ENCODE results near the gene SLC16A8. TPM values are rescaled to one million over a fixed set of nuclear protein-coding genes. Genes with fewer than 3 reads are reported as not detected.

The SLC16A8 gene
- total and polyA plus RNA-seq, 2 of the 13 experiments (the other 11 are each of a cell fraction or from before 2014, with no cell fraction given): not detected

DNA sequence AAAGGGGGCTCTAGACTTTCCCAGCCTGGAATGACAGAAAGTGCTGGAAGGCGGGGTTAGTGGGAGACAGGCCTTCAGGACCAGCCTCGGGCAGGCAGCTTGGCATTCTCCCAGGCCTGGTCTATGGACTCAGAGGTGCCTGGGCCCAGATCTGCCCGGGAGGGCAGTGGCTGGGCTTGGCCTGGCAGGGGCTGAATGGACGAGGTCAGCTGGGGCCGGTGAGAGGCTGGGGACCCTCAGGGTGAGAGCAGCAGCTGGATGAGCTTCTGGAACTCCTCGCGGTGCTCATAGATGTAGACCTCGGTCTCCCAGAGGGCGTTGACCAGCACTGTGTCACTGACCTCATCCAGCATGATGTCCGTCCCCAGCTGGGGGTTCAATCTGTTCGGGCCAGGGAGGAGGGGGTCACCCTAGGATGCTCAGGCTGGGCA, 28.0 kb upstream of the SLC16A8 start (continued):
- TF ChIP-seq ZBTB3 (CRISPR knock-in tag; IDR thresholded peaks at IDR 0.05; ENCODE audit: borderline replicate concordance, low read depth) (no peak), KLF11 (CRISPR knock-in tag; IDR thresholded peaks at IDR 0.05) (no peak), ELF1 (CRISPR knock-in tag; IDR thresholded peaks at IDR 0.05) (no peak), HNRNPL (IDR thresholded peaks at IDR 0.05; ENCODE audit: low read depth, low read length) (peak; percentile 85), KAT8 (CRISPR knock-in tag; IDR thresholded peaks at IDR 0.05) (no peak), ATAD3A (CRISPR knock-in tag; IDR thresholded peaks at IDR 0.05) (no peak), CENPX (CRISPR knock-in tag; IDR thresholded peaks at IDR 0.05) (no peak), EEA1 (CRISPR knock-in tag; IDR thresholded peaks at IDR 0.05; ENCODE audit: borderline replicate concordance) (no peak), SSRP1 (CRISPR knock-in tag; IDR thresholded peaks at IDR 0.05) (0 out of 2 replicates have a peak, but pooled peaks have one; percentile 29), KDM6A (CRISPR knock-in tag; IDR thresholded peaks at IDR 0.05; ENCODE audit: low read depth) (no peak)
- TF ChIP-seq, protein P1, sequence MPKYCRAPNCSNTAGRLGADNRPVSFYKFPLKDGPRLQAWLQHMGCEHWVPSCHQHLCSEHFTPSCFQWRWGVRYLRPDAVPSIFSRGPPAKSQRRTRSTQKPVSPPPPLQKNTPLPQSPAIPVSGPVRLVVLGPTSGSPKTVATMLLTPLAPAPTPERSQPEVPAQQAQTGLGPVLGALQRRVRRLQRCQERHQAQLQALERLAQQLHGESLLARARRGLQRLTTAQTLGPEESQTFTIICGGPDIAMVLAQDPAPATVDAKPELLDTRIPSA (CRISPR knock-in tag; IDR thresholded peaks at IDR 0.05; ENCODE audit: borderline replicate concordance): no peak
- TF ChIP-seq, protein P2, sequence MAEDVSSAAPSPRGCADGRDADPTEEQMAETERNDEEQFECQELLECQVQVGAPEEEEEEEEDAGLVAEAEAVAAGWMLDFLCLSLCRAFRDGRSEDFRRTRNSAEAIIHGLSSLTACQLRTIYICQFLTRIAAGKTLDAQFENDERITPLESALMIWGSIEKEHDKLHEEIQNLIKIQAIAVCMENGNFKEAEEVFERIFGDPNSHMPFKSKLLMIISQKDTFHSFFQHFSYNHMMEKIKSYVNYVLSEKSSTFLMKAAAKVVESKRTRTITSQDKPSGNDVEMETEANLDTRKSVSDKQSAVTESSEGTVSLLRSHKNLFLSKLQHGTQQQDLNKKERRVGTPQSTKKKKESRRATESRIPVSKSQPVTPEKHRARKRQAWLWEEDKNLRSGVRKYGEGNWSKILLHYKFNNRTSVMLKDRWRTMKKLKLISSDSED (CRISPR knock-in tag; IDR thresholded peaks at IDR 0.05): no peak
- TF ChIP-seq, protein P3, sequence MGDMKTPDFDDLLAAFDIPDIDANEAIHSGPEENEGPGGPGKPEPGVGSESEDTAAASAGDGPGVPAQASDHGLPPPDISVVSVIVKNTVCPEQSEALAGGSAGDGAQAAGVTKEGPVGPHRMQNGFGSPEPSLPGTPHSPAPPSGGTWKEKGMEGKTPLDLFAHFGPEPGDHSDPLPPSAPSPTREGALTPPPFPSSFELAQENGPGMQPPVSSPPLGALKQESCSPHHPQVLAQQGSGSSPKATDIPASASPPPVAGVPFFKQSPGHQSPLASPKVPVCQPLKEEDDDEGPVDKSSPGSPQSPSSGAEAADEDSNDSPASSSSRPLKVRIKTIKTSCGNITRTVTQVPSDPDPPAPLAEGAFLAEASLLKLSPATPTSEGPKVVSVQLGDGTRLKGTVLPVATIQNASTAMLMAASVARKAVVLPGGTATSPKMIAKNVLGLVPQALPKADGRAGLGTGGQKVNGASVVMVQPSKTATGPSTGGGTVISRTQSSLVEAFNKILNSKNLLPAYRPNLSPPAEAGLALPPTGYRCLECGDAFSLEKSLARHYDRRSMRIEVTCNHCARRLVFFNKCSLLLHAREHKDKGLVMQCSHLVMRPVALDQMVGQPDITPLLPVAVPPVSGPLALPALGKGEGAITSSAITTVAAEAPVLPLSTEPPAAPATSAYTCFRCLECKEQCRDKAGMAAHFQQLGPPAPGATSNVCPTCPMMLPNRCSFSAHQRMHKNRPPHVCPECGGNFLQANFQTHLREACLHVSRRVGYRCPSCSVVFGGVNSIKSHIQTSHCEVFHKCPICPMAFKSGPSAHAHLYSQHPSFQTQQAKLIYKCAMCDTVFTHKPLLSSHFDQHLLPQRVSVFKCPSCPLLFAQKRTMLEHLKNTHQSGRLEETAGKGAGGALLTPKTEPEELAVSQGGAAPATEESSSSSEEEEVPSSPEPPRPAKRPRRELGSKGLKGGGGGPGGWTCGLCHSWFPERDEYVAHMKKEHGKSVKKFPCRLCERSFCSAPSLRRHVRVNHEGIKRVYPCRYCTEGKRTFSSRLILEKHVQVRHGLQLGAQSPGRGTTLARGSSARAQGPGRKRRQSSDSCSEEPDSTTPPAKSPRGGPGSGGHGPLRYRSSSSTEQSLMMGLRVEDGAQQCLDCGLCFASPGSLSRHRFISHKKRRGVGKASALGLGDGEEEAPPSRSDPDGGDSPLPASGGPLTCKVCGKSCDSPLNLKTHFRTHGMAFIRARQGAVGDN (CRISPR knock-in tag; IDR thresholded peaks at IDR 0.05): peak; percentile 62
